Measurements from ENCODE around the gene STXBP4. TPM values are rescaled to one million over a fixed set of nuclear protein-coding genes. Genes with fewer than 3 reads are reported as not detected.

STXBP4 gene
- total and polyA plus RNA-seq, 2 donors (not counting 3 experiments of a cell fraction or from before 2014, with no cell fraction given), result 1.9 to 12.9 TPM

GRCh38 chr17:55177855-55178217 lies 209.3 kb downstream of the STXBP4 start:
- DNase-seq (ENCODE audit: low read depth, low spot score) (no peak), FAIRE-seq (no peak)
- Histone ChIP-seq H3K4me2 (ENCODE audit: insufficient read depth, low read length) (peak overlapping the region; percentile 68), H3K9me3 (replicated peaks; ENCODE audit: control insufficient read depth, insufficient read depth, low read length) (no peaks in the 10 kb centered on the region), H3K79me2 (ENCODE audit: control insufficient read depth, insufficient read depth, low read length) (no peaks in the 10 kb centered on the region), H3K36me3 (ENCODE audit: control insufficient read depth in 2 of 2, extremely low read depth in 1 of 2, insufficient read depth in 2 of 2, low read length in 2 of 2) (no peaks in the 10 kb centered on the region), H3K4me3 (replicated peaks in 1 of 3; ENCODE audit: insufficient read depth in 1 of 3, low read depth in 1 of 3, low read length in 3 of 3) (peak overlapping the region in 1 of 3 experiments; percentile 18), H3K9ac (replicated peaks; ENCODE audit: extremely low read depth, insufficient read depth, low read length) (no peak overlapping the region), H3K27ac (ENCODE audit: insufficient read depth, low read depth, low read length) (peak overlapping the region; percentile 63), H4K20me1 (replicated peaks; ENCODE audit: control insufficient read depth, extremely low read depth, insufficient read depth, low read length) (no peaks in the 10 kb centered on the region), H3K9me1 (replicated peaks; ENCODE audit: control insufficient read depth, extremely low read depth, insufficient read depth, low read length) (no peaks in the 10 kb centered on the region), H3K27me3 (ENCODE audit: control insufficient read depth in 2 of 2, insufficient read depth in 2 of 2, low read length in 2 of 2) (no peaks in the 10 kb centered on the region), H3K4me1 (ENCODE audit: control insufficient read depth, extremely low read depth, insufficient read depth, low read length) (peaks cover 16% of the 10 kb centered on the region), H2AFZ (ENCODE audit: low read depth, low read length) (peak overlapping the region; percentile 75)
- POLR2A ChIA-PET, result no interaction called here
- dilution Hi-C loops (cut with MboI; ENCODE audit: extremely low pct_ligation_motif_present, low sequenced_read_pairs), result no loop called here
- CTCF ChIA-PET, result no interaction called here
- BruUV-seq (replicated peaks), result no TSS peak
- intact Hi-C loops (cut with micrococcal nuclease), result loop anchor here (1.0 to 5.0 kb wide), 3 partner anchors 16 to 84 kb away; partner anchors contain the start of gene HLF
- no peak for TF ChIP-seq JUN (IDR thresholded peaks at IDR 0.05; ENCODE audit: borderline replicate concordance, insufficient read depth, insufficient read length, low read depth)
- no peak for TF ChIP-seq MYC (IDR thresholded peaks at IDR 0.05; ENCODE audit: low read depth, low read length)

GRCh38 chr17:55186937-55187770 lies 218.6 kb downstream of the STXBP4 start:
- no peaks in the 10 kb centered on the region for H3K9me3 ChIP-seq (replicated peaks; ENCODE audit: control insufficient read depth, insufficient read depth, low read length)
- no peaks in the 10 kb centered on the region for H3K79me2 ChIP-seq (ENCODE audit: control insufficient read depth, insufficient read depth, low read length)
- no peaks in the 10 kb centered on the region for H4K20me1 ChIP-seq (replicated peaks; ENCODE audit: control insufficient read depth, extremely low read depth, insufficient read depth, low read length)
- intact Hi-C loops (cut with micrococcal nuclease) (no loop called here), dilution Hi-C loops (cut with MboI; ENCODE audit: extremely low pct_ligation_motif_present, low sequenced_read_pairs) (no loop called here)
- FAIRE-seq (peak; percentile 59), DNase-seq (ENCODE audit: low read depth, low spot score) (peak; percentile 36)
- H3K9me1 ChIP-seq (replicated peaks; ENCODE audit: control insufficient read depth, extremely low read depth, insufficient read depth, low read length), result no peaks in the 10 kb centered on the region
- H2AFZ ChIP-seq (ENCODE audit: low read depth, low read length), result peak overlapping the region; percentile 70
- H3K27me3 ChIP-seq (ENCODE audit: control insufficient read depth in 2 of 2, insufficient read depth in 2 of 2, low read length in 2 of 2), result no peaks in the 10 kb centered on the region
- peak; percentile 64 for TF ChIP-seq GATA2 (IDR thresholded peaks at IDR 0.05; ENCODE audit: insufficient read depth, insufficient read length, low read depth, low read length)
- TF ChIP-seq POLR2AphosphoS5 (IDR thresholded peaks at IDR 0.05; ENCODE audit: insufficient read depth, low read depth, low read length), result peak; percentile 56
- TF ChIP-seq CTCF (IDR thresholded peaks at IDR 0.05; ENCODE audit: extremely low read depth in 1 of 2, insufficient read depth in 1 of 2, low read depth in 1 of 2, low read length in 2 of 2), result no peak
- peak; percentile 44 for TF ChIP-seq FOS (IDR thresholded peaks at IDR 0.05; ENCODE audit: borderline replicate concordance, insufficient read depth, low read length)
- TF ChIP-seq MYC (IDR thresholded peaks at IDR 0.05; ENCODE audit: low read depth, low read length), result no peak
- TF ChIP-seq MAX (IDR thresholded peaks at IDR 0.05; ENCODE audit: insufficient read depth, insufficient read length), result no peak
- H3K4me3 ChIP-seq (replicated peaks in 1 of 3; ENCODE audit: insufficient read depth in 1 of 3, low read depth in 1 of 3, low read length in 3 of 3), result no peak overlapping the region
- H3K4me2 ChIP-seq (ENCODE audit: insufficient read depth, low read length), result peak overlapping the region; percentile 39
- CTCF ChIA-PET, result interaction anchor here (0.8 to 1.8 kb wide), 5 partner anchors 9 to 104 kb away, joined by 3 to 4 read pairs (median 3); no protein-coding TSS in a partner anchor
- H3K27ac ChIP-seq (ENCODE audit: insufficient read depth, low read depth, low read length), result no peak overlapping the region
- POLR2A ChIA-PET, result no interaction called here
- H3K36me3 ChIP-seq (ENCODE audit: control insufficient read depth in 2 of 2, extremely low read depth in 1 of 2, insufficient read depth in 2 of 2, low read length in 2 of 2), result no peaks in the 10 kb centered on the region
- no peak overlapping the region for H3K9ac ChIP-seq (replicated peaks; ENCODE audit: extremely low read depth, insufficient read depth, low read length)
- no TSS peak for BruUV-seq (replicated peaks)
- peaks cover 11% of the 10 kb centered on the region for H3K4me1 ChIP-seq (ENCODE audit: control insufficient read depth, extremely low read depth, insufficient read depth, low read length)
